ENCODE data around the gene KRTDAP.

The KRTDAP gene

DNA sequence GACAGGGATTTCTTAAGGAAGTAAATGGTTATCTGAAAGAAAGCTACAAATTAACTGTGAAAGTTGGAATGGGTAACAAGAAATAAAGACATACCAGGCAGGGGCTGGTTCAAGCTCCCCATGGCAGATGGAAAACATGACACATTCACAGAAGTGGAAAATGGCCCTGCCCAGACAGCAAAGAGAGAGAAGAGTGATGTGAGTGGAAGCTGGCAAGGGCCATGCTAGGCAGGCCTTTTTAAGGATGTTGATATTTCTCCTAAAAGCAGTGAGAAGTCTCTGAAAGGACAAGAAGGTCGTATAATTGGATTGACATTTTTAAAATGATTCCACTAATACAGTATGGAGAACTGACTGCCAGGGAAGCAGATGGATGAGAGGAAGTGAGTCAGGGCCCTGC lies 45.5 kb downstream of the KRTDAP start:
- H3K4me1 Mint-ChIP-seq (ENCODE audit: low read depth): peaks cover 22% of the 10 kb centered on the region
- peaks cover 29% of the 10 kb centered on the region for H3K27me3 Mint-ChIP-seq (ENCODE audit: low read depth)
- no peak for DNase-seq (ENCODE audit: low spot score)
- H3K4me3 Mint-ChIP-seq: no peak overlapping the region
- peak overlapping the region; percentile 0 for H3K27ac Mint-ChIP-seq
- no peaks in the 10 kb centered on the region for H3K9me3 Mint-ChIP-seq
- no peaks in the 10 kb centered on the region for H3K36me3 Mint-ChIP-seq (ENCODE audit: low read depth)

GRCh38 chr19:35442091-35442490 lies 48.2 kb downstream of the KRTDAP start:
- Mint-ChIP-seq H3K9me3 (no peaks in the 10 kb centered on the region), H3K27ac (no peak overlapping the region), H3K27me3 (ENCODE audit: low read depth) (peaks cover 20% of the 10 kb centered on the region), H3K4me1 (ENCODE audit: low read depth) (peaks cover 19% of the 10 kb centered on the region), H3K36me3 (ENCODE audit: low read depth) (no peaks in the 10 kb centered on the region), H3K4me3 (no peak overlapping the region)
- DNase-seq (ENCODE audit: low spot score): no peak

DNA sequence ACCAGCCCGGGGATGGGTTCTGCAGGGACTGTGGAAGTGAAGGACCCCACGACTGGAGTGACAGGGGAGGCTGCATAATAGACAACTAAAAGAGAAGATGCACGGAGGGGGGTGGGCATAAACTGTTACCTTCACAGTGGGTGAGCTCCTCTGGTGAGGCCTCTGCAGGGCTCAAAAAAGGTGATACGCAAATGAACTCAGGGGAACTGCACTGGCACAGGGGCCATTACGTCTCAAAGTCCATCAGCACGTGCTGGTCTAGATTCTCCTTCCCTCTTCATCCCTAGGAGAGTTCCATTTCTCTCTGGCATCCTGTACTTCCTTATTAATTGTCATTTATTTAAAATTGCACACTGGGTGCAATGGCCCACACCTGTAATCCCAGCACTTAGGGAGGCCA lies 50.3 kb downstream of the KRTDAP start:
- no peak overlapping the region for H3K4me3 Mint-ChIP-seq
- no peak for DNase-seq (ENCODE audit: low spot score)
- no peak overlapping the region for H3K27ac Mint-ChIP-seq
- H3K27me3 Mint-ChIP-seq (ENCODE audit: low read depth): peaks cover 8% of the 10 kb centered on the region
- no peaks in the 10 kb centered on the region for H3K9me3 Mint-ChIP-seq
- H3K36me3 Mint-ChIP-seq (ENCODE audit: low read depth): no peaks in the 10 kb centered on the region
- H3K4me1 Mint-ChIP-seq (ENCODE audit: low read depth): peaks cover 20% of the 10 kb centered on the region

DNA sequence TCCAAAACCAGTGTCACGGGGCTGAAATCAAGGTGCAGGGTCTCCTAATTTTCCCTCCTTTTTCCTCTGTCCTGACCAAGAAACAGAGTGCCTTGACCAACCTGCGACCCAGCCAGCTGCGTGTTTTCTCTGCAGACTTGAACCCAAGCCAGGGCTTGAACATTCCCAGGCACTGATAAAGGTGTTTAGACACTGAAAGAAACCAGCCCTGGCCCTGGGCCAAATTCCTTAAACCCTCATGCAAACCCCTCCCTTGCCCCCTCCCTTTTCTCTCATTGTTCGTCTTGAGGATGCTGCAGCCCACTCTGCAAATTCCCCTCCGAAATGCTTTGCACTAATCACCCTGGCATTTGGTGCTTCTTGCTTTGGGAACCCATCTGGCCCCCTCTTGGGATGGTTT lies 51.7 kb downstream of the KRTDAP start:
- Mint-ChIP-seq H3K4me3 (no peak overlapping the region), H3K36me3 (ENCODE audit: low read depth) (no peaks in the 10 kb centered on the region), H3K4me1 (ENCODE audit: low read depth) (peaks cover 19% of the 10 kb centered on the region), H3K27me3 (ENCODE audit: low read depth) (peaks cover 8% of the 10 kb centered on the region), H3K27ac (no peak overlapping the region), H3K9me3 (no peaks in the 10 kb centered on the region)
- no peak for DNase-seq (ENCODE audit: low spot score)

DNA sequence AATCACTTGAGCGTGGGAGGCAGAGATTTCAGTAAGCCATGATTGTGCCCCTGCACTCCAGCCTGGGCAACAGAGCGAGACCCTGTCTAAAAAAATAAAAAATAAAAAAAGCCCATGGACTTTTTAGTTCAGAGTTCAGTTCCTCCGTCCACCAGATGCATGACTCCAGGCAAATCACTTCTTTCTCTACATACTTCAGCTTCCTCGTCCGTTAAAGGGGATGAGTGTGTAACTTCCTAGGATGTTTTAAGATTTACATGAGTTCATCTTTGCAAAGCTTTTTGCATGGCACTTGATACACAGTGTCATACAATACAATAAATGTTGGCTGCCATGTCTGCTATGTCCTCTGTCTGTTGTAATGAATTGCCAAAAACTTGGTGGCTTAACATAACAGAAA lies 52.2 kb downstream of the KRTDAP start:
- Mint-ChIP-seq H3K4me1 (ENCODE audit: low read depth) (peaks cover 19% of the 10 kb centered on the region), H3K4me3 (no peak overlapping the region), H3K9me3 (no peaks in the 10 kb centered on the region), H3K27me3 (ENCODE audit: low read depth) (peaks cover 9% of the 10 kb centered on the region), H3K36me3 (ENCODE audit: low read depth) (no peaks in the 10 kb centered on the region), H3K27ac (no peak overlapping the region)
- DNase-seq (ENCODE audit: low spot score): no peak

DNA sequence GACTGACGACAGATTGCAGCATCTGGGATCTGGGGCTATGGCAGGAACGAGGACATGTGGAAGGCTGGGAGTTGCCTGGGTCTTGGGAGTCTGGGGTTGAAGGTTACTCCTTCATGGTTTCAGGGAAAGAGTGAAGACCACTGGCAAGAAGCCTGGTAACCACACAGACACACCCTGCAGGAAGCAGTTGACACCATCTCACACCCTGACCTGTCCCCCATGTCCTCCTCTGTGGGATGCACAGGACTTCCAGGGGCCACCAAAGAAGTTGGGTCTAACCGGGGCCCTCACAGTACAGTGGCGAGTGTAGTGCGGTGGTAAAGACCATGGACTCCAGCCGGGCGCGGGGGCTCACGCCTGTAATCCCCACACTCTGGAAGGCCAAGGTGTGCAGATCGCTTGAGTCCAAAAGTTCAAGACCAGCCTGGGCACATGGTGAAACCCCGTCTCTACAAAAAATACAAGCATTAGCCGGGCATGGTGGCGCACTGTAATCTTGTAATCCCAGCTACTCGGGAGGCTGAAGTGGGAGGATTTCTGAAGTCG lies 52.8 kb downstream of the KRTDAP start:
- Mint-ChIP-seq H3K27ac (peak overlapping the region; percentile 12), H3K27me3 (ENCODE audit: low read depth) (peaks cover 16% of the 10 kb centered on the region), H3K36me3 (ENCODE audit: low read depth) (no peaks in the 10 kb centered on the region), H3K4me1 (ENCODE audit: low read depth) (peaks cover 19% of the 10 kb centered on the region), H3K4me3 (peak overlapping the region; percentile 5), H3K9me3 (no peaks in the 10 kb centered on the region)
- no peak for DNase-seq (ENCODE audit: low spot score)

Data from T-helper 2 cell treated with Interferon-gamma antibody and Interleukin-4, amounts not matched to agents 5 μg/mL and 100 μg/mL, for 36 hours (primary cell).